Ovary (tissue), 9 donors: Measurements from ENCODE around the gene ST6GAL2. TPM values are rescaled to one million over a fixed set of nuclear protein-coding genes. Genes with fewer than 3 reads are reported as not detected.

Experiments
- DNase-seq, 5 donors: peaks; one replicate each; pipeline ENCODE4 v3.0.0-alpha.2; 2019 to 2020
- H3K27ac ChIP-seq, 2 donors: fragments of 200-600 bp; one replicate each; pipeline versions ENCODE4 v1.5.1 to v1.8.0; 2019 to 2022
- H3K27me3 ChIP-seq: fragments of 200-600 bp; one replicate; pipeline ENCODE4 v1.8.0; 2022
- H3K36me3 ChIP-seq: fragments of 200-600 bp; sonication (generic); one replicate; pipeline ENCODE4 v1.5.1; 2019
- H3K4me1 ChIP-seq: one replicate; pipeline ENCODE4 v1.8.1; 2013; ENCODE audit warnings: mild to moderate bottlenecking, moderate library complexity; ENCODE audit not compliant: insufficient read depth
- H3K4me3 ChIP-seq: fragments of 200-600 bp; sonication (generic); one replicate; pipeline ENCODE4 v1.5.1; 2017
- H3K9me3 ChIP-seq, 2 donors: fragments of 200-600 bp in 1 of 2; sonication (generic) in 1 of 2; one replicate each; pipeline versions ENCODE4 v1.5.1 to v1.8.1; 2013 to 2019; ENCODE audit warnings: mild to moderate bottlenecking in 1 of 2, moderate library complexity in 1 of 2
- CTCF ChIP-seq, 3 donors: fragments of 450-650 bp in 2 of 3; fragments of 200-600 bp in 1 of 3; IDR thresholded peaks; one replicate each; pipeline versions ENCODE4 v1.5.1 to v1.8.0; 2016 to 2022; ENCODE audit warnings: antibody characterized with exemption in 3 of 3, mild to moderate bottlenecking in 1 of 3
- EP300 ChIP-seq: sonication (generic); formaldehyde crosslinking; IDR thresholded peaks from one replicate; pipeline ENCODE4 v1.6.1; 2017; ENCODE audit warnings: antibody characterized with exemption
- POLR2A ChIP-seq: fragments of 450-650 bp; IDR thresholded peaks from one replicate; pipeline ENCODE4 v1.6.1; 2017; ENCODE audit warnings: antibody characterized with exemption, mild to moderate bottlenecking, moderate library complexity
- WGBS, 3 donors: extraction: QIAGEN DNeasy Blood & Tissue Kit in 1 of 3; methylation state at CpG; one replicate each; pipeline versions ENCODE4 v1.1.5 to v1.1.7; 2013 to 2017; 5-methylcytosine and 5-hydroxymethylcytosine counted together
- intact Hi-C, 4 donors: fragments of 100-400 bp; cut with DNase I; formaldehyde crosslinking; loops; one replicate each; pipeline versions ENCODE4 v1.11.0 to v1.15.1; 2022 to 2023
- polyA plus RNA-seq, 2 donors: library from polyadenylated mRNA; stranded (reverse); fragments of 200-250 nt in 1 of 2; fragments of 350-450 nt in 1 of 2; fragmentation: Illumina TruSeq in 1 of 2; extraction: RNeasy Lipid Tissue Mini Kit (QIAGEN cat#74804) in 1 of 2; gene quantifications; one replicate each; pipeline ENCODE4 v1.2.3, GENCODE V29; 2013 to 2014
- total RNA-seq, 7 donors: library from RNA; depleted of rRNA in 2 of 7; stranded (reverse); fragments of >200 nt in 2 of 7; fragmentation: NEBNext Ultra II Directional in 3 of 7; extraction: Animal tissue kit (Norgen Biotek cat#: 25700) in 3 of 7; gene quantifications; one replicate each; pipeline versions ENCODE4 v1.1.0 to v1.2.4, GENCODE V29; 2016 to 2023
- donor health status: DM: no; HTN: no; CAD: no; lungs with moderate emphysema.
- donor health status: DM: no; HTN: no; CAD: no.
- donor health status: Bipolar disorder and iron deficiency.
- donor health status: DM: yes; HTN: yes; CAD: no.
- donor health status: DM: no; HTN: no; CAD: no.
- donor health status: DM: yes; HTN: yes; CAD: no.

ST6GAL2 gene
- total and polyA plus RNA-seq, 9 donors, result 0.20 to 6.9 (median 1.00) TPM; not detected in 1

DNA sequence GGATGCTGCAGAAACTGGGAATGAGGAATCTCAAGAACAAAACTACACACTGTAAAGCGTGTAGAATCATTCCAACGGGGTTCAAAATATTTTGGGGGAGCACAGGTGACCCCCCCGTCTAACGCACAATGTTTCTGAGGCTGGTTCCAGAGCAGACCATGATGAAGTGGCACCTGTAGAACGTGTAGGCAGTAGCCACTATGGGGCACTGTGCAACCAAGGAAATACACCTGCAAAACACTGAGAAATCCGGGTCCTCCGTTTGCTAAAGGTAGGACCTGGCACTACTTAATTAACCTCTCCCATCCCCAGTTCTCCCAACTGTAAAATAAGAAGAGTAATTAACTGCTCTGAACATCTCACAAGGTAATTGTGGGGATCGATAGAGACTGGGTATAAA lies 22.6 kb downstream of the ST6GAL2 start:
- intact Hi-C loops, result no loop called here
- 73 to 78% (median 76%) methylated on average over 8 of the region's 8 CpGs for WGBS, 3 donors
- no peak for DNase-seq
- TF ChIP-seq CTCF (IDR thresholded peaks at IDR 0.05), result no peak
- no peak for TF ChIP-seq EP300
- H3K4me1 ChIP-seq, result peaks cover 3% of the 10 kb centered on the region
- H3K36me3 ChIP-seq, result no peaks in the 10 kb centered on the region
- no peak overlapping the region for H3K27ac ChIP-seq
- H3K27me3 ChIP-seq, result no peaks in the 10 kb centered on the region
- H3K4me3 ChIP-seq, result no peak overlapping the region
- H3K9me3 ChIP-seq, result no peaks in the 10 kb centered on the region

DNA sequence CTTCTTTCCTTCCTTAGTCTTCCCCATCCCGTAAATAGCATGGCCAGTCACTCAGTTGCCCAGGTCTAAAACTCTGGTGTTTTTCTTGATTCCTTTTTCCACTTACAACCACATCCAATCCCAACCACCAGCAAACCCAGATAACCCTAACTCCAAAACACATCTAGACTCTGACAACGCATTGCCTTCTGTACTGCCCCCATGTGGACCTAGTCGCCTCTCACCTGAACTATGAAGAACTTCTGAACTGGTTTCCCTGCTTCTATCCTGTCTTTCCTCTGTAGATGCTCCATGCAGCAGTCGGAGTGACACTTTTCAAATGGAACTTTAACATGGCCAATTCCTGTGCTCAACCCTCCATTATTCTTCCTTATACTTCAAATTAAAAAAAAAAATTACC lies 26.5 kb downstream of the ST6GAL2 start:
- Histone ChIP-seq H3K27ac (no peak overlapping the region), H3K36me3 (no peaks in the 10 kb centered on the region), H3K27me3 (no peaks in the 10 kb centered on the region), H3K9me3 (no peaks in the 10 kb centered on the region), H3K4me1 (no peaks in the 10 kb centered on the region), H3K4me3 (no peak overlapping the region)
- TF ChIP-seq POLR2A, result no peak
- TF ChIP-seq EP300, result no peak
- TF ChIP-seq CTCF (IDR thresholded peaks at IDR 0.05), result no peak
- intact Hi-C loops, result no loop called here
- DNase-seq, result no peak
- 96 to 98% (median 96%) methylated on average over 4 of the region's 4 CpGs for WGBS, 3 donors

GRCh38 chr2:106858810-106859209 lies 27.2 kb downstream of the ST6GAL2 start:
- H3K27ac ChIP-seq, result no peak overlapping the region
- no peaks in the 10 kb centered on the region for H3K4me1 ChIP-seq
- no peak for TF ChIP-seq EP300
- no peak for TF ChIP-seq POLR2A
- no peak for TF ChIP-seq CTCF (IDR thresholded peaks at IDR 0.05)
- H3K36me3 ChIP-seq, result no peaks in the 10 kb centered on the region
- H3K27me3 ChIP-seq, result no peaks in the 10 kb centered on the region
- DNase-seq, result no peak
- 91 to 95% (median 91%) methylated on average over 2 of the region's 2 CpGs for WGBS, 3 donors
- H3K9me3 ChIP-seq, result no peaks in the 10 kb centered on the region
- intact Hi-C loops, result no loop called here
- H3K4me3 ChIP-seq, result no peak overlapping the region

- no peaks in the 10 kb centered on the region for H3K36me3 ChIP-seq
- TF ChIP-seq CTCF (IDR thresholded peaks at IDR 0.05), result no peak
- no peak for TF ChIP-seq EP300
- no peak for TF ChIP-seq POLR2A
- no peaks in the 10 kb centered on the region for H3K27me3 ChIP-seq
- H3K4me1 ChIP-seq, result peaks cover 2% of the 10 kb centered on the region
- H3K27ac ChIP-seq, result no peak overlapping the region
- no peak overlapping the region for H3K4me3 ChIP-seq
- DNase-seq, result no peak
- intact Hi-C loops, result no loop called here
- H3K9me3 ChIP-seq, result no peaks in the 10 kb centered on the region
Observed at GRCh38 chr2:106857882-106858478, 28.0 kb downstream of the ST6GAL2 start.
